CD4-positive, alpha-beta T cell (primary cell): ENCODE results near the gene SLC16A6. TPM values are rescaled to one million over a fixed set of nuclear protein-coding genes. Genes with fewer than 3 reads are reported as not detected.

Experiments
- total RNA-seq, 174 experiments: library from RNA in 2 of 174; stranded (reverse) in 2 of 174; gene quantifications; one replicate each; pipeline ENCODE4 v1.2.3 and lab custom pipeline; 2021 to 2026

The SLC16A6 gene
- total RNA-seq, 2 experiments from 2014 or later, result 7.7 to 9.5 TPM

Other genes with a start within 250 kb of the SLC16A6 start
- 10 to 100 TPM; 63.0 to 64.9 TPM for gene AMZ2, start 43.1 kb downstream of the SLC16A6 start, total RNA-seq
- gene ARSG, start 368 bp upstream of the SLC16A6 start, total RNA-seq, result 10 to 100 TPM; 13.8 to 16.0 TPM
- gene WIPI1, start 166.4 kb upstream of the SLC16A6 start, total RNA-seq, result 1 to 10 TPM; 2.0 to 2.6 TPM
- 10 to 100 TPM; 88.8 to 89.1 TPM for gene PRKAR1A, start 221.3 kb upstream of the SLC16A6 start, total RNA-seq